ENCODE measurements around the gene SULT2B1.

DNA sequence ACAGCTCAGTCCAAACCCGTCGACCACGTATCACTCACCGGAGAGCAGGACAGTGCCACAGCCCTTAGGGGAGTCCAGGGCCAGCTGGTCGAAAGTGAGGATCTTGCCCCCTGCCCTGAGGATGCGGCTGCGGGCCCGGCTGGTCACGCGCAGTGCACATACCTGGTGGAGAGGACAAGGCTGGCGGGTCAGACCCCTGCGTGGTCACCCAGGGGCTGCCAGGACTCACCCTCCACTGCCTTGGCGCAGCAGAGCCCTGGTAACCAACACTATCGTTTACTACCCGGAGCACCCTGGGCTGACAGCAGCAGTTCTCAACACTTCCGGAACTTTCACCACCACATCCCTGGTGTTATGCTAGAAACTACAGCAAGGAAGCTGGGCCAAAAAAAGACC, 64.1 kb downstream of the SULT2B1 start:
- TF ChIP-seq TAF1 (IDR thresholded peaks at IDR 0.05; ENCODE audit: borderline replicate concordance, low read depth, low read length) = no peak
- no peak; the same call in 1 of the 2 replicates for TF ChIP-seq POLR2AphosphoS5 (IDR thresholded peaks at IDR 0.05; ENCODE audit: low read depth, low read length)
- TF ChIP-seq POLR2A (IDR thresholded peaks at IDR 0.05; ENCODE audit: low read depth, low read length) = no peak
